ENCODE measurements around the gene PSME3.

Gene PSME3

GRCh38 chr17:42832934-42833766, at the start of gene PSME3:
TSS of gene PSME3 (plus strand) at chr17:42833397. CDS start at chr17:42833632, 235 bp downstream.
- peak; percentile 84 for DNase-seq

- no peak for DNase-seq
Measured at GRCh38 chr17:42783791-42784138, 49.4 kb upstream of the PSME3 start.

GRCh38 chr17:42784409-42784808, 48.8 kb upstream of the PSME3 start:
- no peak for DNase-seq

- DNase-seq = no peak
Measured at GRCh38 chr17:42784811-42785592, 48.2 kb upstream of the PSME3 start.

GRCh38 chr17:42787266-42787665, 45.9 kb upstream of the PSME3 start:
- no peak for DNase-seq

GRCh38 chr17:42791948-42792347, 41.2 kb upstream of the PSME3 start:
- DNase-seq = no peak

GRCh38 chr17:42792545-42792944, 40.7 kb upstream of the PSME3 start:
- no peak for DNase-seq

- no peak for DNase-seq
Measured at GRCh38 chr17:42795061-42795460, 38.1 kb upstream of the PSME3 start.

- DNase-seq = no peak
Measured at GRCh38 chr17:42795465-42795864, 37.7 kb upstream of the PSME3 start.

- DNase-seq = no peak
Measured at GRCh38 chr17:42796066-42796758, 37.0 kb upstream of the PSME3 start.

GRCh38 chr17:42797067-42798007, 35.9 kb upstream of the PSME3 start:
- no peak for DNase-seq

GRCh38 chr17:42798011-42798382, 35.2 kb upstream of the PSME3 start:
- DNase-seq = no peak

GRCh38 chr17:42798383-42799380, 34.5 kb upstream of the PSME3 start, which contains the start of the genes CNTD1 and COA3:
TSS of gene CNTD1 (plus strand) at chr17:42798861. CDS start at chr17:42799068, 207 bp downstream.
TSS of gene COA3 (minus strand) at chr17:42798704. CDS start at chr17:42798681, 23 bp downstream.
- DNase-seq = peak; percentile 34

- no peak for DNase-seq
Measured at GRCh38 chr17:42803074-42803883, 29.9 kb upstream of the PSME3 start.

- peak; percentile 82 for DNase-seq
Measured at GRCh38 chr17:42804918-42805367, 28.3 kb upstream of the PSME3 start.

GRCh38 chr17:42806249-42806648, 26.9 kb upstream of the PSME3 start:
- no peak for DNase-seq

GRCh38 chr17:42809250-42809649, 23.9 kb upstream of the PSME3 start:
- no peak for DNase-seq

- no peak for DNase-seq
Measured at GRCh38 chr17:42814633-42815399, 18.4 kb upstream of the PSME3 start.

- no peak for DNase-seq
Measured at GRCh38 chr17:42817866-42818265, 15.3 kb upstream of the PSME3 start.
